Measurements from ENCODE around the gene RPRD1B. TPM values are rescaled to one million over a fixed set of nuclear protein-coding genes. Genes with fewer than 3 reads are reported as not detected.

The RPRD1B gene
- total RNA-seq, 1 donor from 2014 or later = 37.7 TPM

GRCh38 chr20:38110525-38111178, 77.1 kb downstream of the RPRD1B start:
- TF ChIP-seq CTCF (IDR thresholded peaks at IDR 0.05) (no peak), EZH2phosphoT487 (IDR thresholded peaks at IDR 0.05) (no peak), EZH2 (IDR thresholded peaks at IDR 0.05) (no peak)
- Histone ChIP-seq H3K9me3 (ENCODE audit: low read depth) (no peaks in the 10 kb centered on the region), H3K4me2 (no peak overlapping the region), H3K36me3 (no peaks in the 10 kb centered on the region), H3F3A (ENCODE audit: low read depth) (no peaks in the 10 kb centered on the region), H2AFZ (replicated peaks) (no peak overlapping the region), H3K79me2 (ENCODE audit: low read depth) (no peaks in the 10 kb centered on the region), H4K20me1 (ENCODE audit: low read depth) (no peaks in the 10 kb centered on the region), H3K4me3 (no peak overlapping the region), H3K27me3 (no peaks in the 10 kb centered on the region), H3K4me1 (no peaks in the 10 kb centered on the region), H3K27ac (no peak overlapping the region), H3K9ac (no peak overlapping the region)
- Mint-ChIP-seq H3K27me3 (ENCODE audit: insufficient read depth, low read depth) (peaks cover 10% of the 10 kb centered on the region), H3K27ac (no peak overlapping the region), H3K4me3 (no peak overlapping the region), H3K4me1 (peaks cover 7% of the 10 kb centered on the region), H3K36me3 (no peaks in the 10 kb centered on the region), H3K9me3 (no peaks in the 10 kb centered on the region)
- no peak for DNase-seq (ENCODE audit: low spot score)

GRCh38 chr20:38111366-38112232, 78.1 kb downstream of the RPRD1B start:
- Histone ChIP-seq H4K20me1 (ENCODE audit: low read depth) (no peaks in the 10 kb centered on the region), H2AFZ (replicated peaks) (no peak overlapping the region), H3K79me2 (ENCODE audit: low read depth) (no peaks in the 10 kb centered on the region), H3K36me3 (no peaks in the 10 kb centered on the region), H3K4me3 (no peak overlapping the region), H3K27ac (no peak overlapping the region), H3K9ac (no peak overlapping the region), H3K27me3 (no peaks in the 10 kb centered on the region), H3K9me3 (ENCODE audit: low read depth) (no peaks in the 10 kb centered on the region), H3K4me1 (no peaks in the 10 kb centered on the region), H3F3A (ENCODE audit: low read depth) (no peaks in the 10 kb centered on the region), H3K4me2 (no peak overlapping the region)
- no peak overlapping the region for H3K4me3 Mint-ChIP-seq
- H3K36me3 Mint-ChIP-seq = no peaks in the 10 kb centered on the region
- TF ChIP-seq CTCF (IDR thresholded peaks at IDR 0.05) = no peak
- TF ChIP-seq EZH2phosphoT487 (IDR thresholded peaks at IDR 0.05) = no peak
- no peak for TF ChIP-seq EZH2 (IDR thresholded peaks at IDR 0.05)
- no peaks in the 10 kb centered on the region for H3K9me3 Mint-ChIP-seq
- H3K4me1 Mint-ChIP-seq = peaks cover 7% of the 10 kb centered on the region
- DNase-seq (ENCODE audit: low spot score) = no peak
- peaks cover 9% of the 10 kb centered on the region for H3K27me3 Mint-ChIP-seq (ENCODE audit: insufficient read depth, low read depth)
- H3K27ac Mint-ChIP-seq = peak overlapping the region; percentile 17

- H3K4me1 Mint-ChIP-seq = peaks cover 7% of the 10 kb centered on the region
- no peak overlapping the region for H3K4me3 ChIP-seq
- no peak overlapping the region for H3K9ac ChIP-seq
- H3K9me3 ChIP-seq (ENCODE audit: low read depth) = no peaks in the 10 kb centered on the region
- no peak overlapping the region for H3K4me3 Mint-ChIP-seq
- H2AFZ ChIP-seq (replicated peaks) = no peak overlapping the region
- peak overlapping the region; percentile 17 for H3K27ac Mint-ChIP-seq
- TF ChIP-seq EZH2phosphoT487 (IDR thresholded peaks at IDR 0.05) (no peak), EZH2 (IDR thresholded peaks at IDR 0.05) (no peak), CTCF (IDR thresholded peaks at IDR 0.05) (no peak)
- no peaks in the 10 kb centered on the region for H3K36me3 ChIP-seq
- H4K20me1 ChIP-seq (ENCODE audit: low read depth) = no peaks in the 10 kb centered on the region
- H3K4me2 ChIP-seq = no peak overlapping the region
- H3F3A ChIP-seq (ENCODE audit: low read depth) = no peaks in the 10 kb centered on the region
- H3K27ac ChIP-seq = no peak overlapping the region
- DNase-seq (ENCODE audit: low spot score) = no peak
- H3K79me2 ChIP-seq (ENCODE audit: low read depth) = no peaks in the 10 kb centered on the region
- H3K36me3 Mint-ChIP-seq = no peaks in the 10 kb centered on the region
- no peaks in the 10 kb centered on the region for H3K27me3 ChIP-seq
- H3K27me3 Mint-ChIP-seq (ENCODE audit: insufficient read depth, low read depth) = peaks cover 8% of the 10 kb centered on the region
- no peaks in the 10 kb centered on the region for H3K9me3 Mint-ChIP-seq
- H3K4me1 ChIP-seq = no peaks in the 10 kb centered on the region
Observed at GRCh38 chr20:38112261-38112929, 78.8 kb downstream of the RPRD1B start.
